Mammary epithelial cell (primary cell): ENCODE results near the gene AVP.

ENCODE experiments used
- EZH2 ChIP-seq: IDR thresholded peaks from 2 replicates; pipeline ENCODE4 v1.6.1; 2012; ENCODE audit warnings: low read length, inconsistent platforms, borderline replicate concordance
- TF ChIP-seq, protein P1 (sequence below), 2 donors: IDR thresholded peaks in 1 of 2; conservative IDR thresholded peaks in 1 of 2; 2 replicates each; pipeline ENCODE4 v1.5.1; 2011 to 2012; ENCODE audit warnings: inconsistent platforms in 2 of 2, low read length in 2 of 2, mild to moderate bottlenecking in 2 of 2, control low read depth in 1 of 2, low read depth in 1 of 2; ENCODE audit not compliant: insufficient read depth in 1 of 2; ENCODE audit errors: extremely low read depth in 1 of 2

DNA sequence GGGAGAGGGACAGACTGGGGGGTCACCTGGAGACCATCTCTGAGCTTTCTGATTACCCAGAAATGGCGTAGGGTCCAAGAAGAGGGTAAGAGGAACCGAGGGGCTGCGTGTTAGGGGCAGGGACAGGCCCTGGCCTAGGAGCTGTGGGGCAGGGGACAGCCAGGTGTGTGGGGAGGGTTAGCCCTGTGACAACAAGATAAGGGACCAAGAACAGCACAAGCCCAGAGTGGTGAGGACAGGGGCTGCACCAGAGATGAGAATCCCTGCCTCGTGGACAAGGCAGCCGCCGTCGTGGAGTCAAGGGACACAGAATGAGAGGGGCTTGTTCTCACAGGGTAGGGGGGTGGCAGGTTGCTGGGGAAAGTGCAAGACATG is 449 bp upstream of the AVP start:
- TF ChIP-seq, protein P1, sequence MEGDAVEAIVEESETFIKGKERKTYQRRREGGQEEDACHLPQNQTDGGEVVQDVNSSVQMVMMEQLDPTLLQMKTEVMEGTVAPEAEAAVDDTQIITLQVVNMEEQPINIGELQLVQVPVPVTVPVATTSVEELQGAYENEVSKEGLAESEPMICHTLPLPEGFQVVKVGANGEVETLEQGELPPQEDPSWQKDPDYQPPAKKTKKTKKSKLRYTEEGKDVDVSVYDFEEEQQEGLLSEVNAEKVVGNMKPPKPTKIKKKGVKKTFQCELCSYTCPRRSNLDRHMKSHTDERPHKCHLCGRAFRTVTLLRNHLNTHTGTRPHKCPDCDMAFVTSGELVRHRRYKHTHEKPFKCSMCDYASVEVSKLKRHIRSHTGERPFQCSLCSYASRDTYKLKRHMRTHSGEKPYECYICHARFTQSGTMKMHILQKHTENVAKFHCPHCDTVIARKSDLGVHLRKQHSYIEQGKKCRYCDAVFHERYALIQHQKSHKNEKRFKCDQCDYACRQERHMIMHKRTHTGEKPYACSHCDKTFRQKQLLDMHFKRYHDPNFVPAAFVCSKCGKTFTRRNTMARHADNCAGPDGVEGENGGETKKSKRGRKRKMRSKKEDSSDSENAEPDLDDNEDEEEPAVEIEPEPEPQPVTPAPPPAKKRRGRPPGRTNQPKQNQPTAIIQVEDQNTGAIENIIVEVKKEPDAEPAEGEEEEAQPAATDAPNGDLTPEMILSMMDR (conservative IDR thresholded peaks at IDR 0.05 in 1 of 2, IDR thresholded peaks at IDR 0.05 in 1 of 2; ENCODE audit: extremely low read depth in 1 of 2, insufficient read depth in 1 of 2, low read depth in 1 of 2, low read length in 2 of 2), result no peak
- no peak for TF ChIP-seq EZH2
